Measurements from ENCODE around the gene SLC8A3.

SLC8A3 gene

GRCh38 chr14:70077005-70077404 is 111.7 kb downstream of the SLC8A3 start:
- no peak for ATAC-seq
- no peaks in the 10 kb centered on the region for H3K36me3 Mint-ChIP-seq
- no peak overlapping the region for H3K27ac Mint-ChIP-seq
- H3K9me3 Mint-ChIP-seq = no peaks in the 10 kb centered on the region
- H3K4me3 Mint-ChIP-seq = no peak overlapping the region
- peaks cover 41% of the 10 kb centered on the region for H3K27me3 Mint-ChIP-seq
- no peaks in the 10 kb centered on the region for H3K4me1 Mint-ChIP-seq

DNA sequence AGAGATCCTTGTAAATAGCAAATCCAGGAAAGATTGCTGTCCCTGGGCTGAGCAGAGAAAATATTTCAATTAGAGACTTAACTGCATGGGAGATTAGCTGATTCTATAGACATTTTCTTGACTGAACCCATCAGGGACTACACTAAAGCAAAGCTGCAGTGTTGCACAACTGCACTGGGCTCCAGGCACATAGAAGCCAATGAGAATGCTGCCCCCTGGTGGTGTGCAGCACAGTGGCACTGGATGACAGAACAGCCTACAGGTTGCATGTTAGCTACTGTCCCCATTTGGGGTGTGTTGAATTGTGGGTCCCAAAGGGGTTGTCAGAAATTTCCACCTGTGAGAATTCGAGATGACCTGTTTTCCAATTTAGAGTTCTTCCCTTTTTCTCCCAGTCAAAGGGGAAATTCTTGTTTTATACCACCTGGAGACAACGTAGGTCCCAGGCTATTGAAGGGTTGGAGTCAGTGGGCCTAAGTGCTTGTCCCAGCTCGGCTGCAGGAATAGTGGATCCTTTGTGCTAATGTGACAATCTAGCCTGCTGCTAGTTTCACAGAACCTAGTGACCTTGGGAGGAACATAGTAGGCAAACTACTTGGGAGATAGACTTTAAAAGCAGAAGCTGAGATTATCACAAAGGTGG is 114.7 kb downstream of the SLC8A3 start:
- no peaks in the 10 kb centered on the region for H3K36me3 Mint-ChIP-seq
- no peak overlapping the region for H3K27ac Mint-ChIP-seq
- H3K4me1 Mint-ChIP-seq = no peaks in the 10 kb centered on the region
- peaks cover 41% of the 10 kb centered on the region for H3K27me3 Mint-ChIP-seq
- no peak overlapping the region for H3K4me3 Mint-ChIP-seq
- no peaks in the 10 kb centered on the region for H3K9me3 Mint-ChIP-seq
- peak; percentile 52 for ATAC-seq

- Mint-ChIP-seq H3K36me3 (no peaks in the 10 kb centered on the region), H3K4me1 (no peaks in the 10 kb centered on the region), H3K27me3 (peaks cover 9% of the 10 kb centered on the region), H3K9me3 (no peaks in the 10 kb centered on the region), H3K27ac (no peak overlapping the region), H3K4me3 (no peak overlapping the region)
- no peak for ATAC-seq
Measured at GRCh38 chr14:70069186-70069585, 119.6 kb downstream of the SLC8A3 start.

GRCh38 chr14:70067810-70068209 is 120.9 kb downstream of the SLC8A3 start:
- Mint-ChIP-seq H3K4me3 (no peak overlapping the region), H3K27me3 (peaks cover 14% of the 10 kb centered on the region), H3K36me3 (no peaks in the 10 kb centered on the region), H3K4me1 (no peaks in the 10 kb centered on the region), H3K27ac (no peak overlapping the region), H3K9me3 (no peaks in the 10 kb centered on the region)
- no peak for ATAC-seq

DNA sequence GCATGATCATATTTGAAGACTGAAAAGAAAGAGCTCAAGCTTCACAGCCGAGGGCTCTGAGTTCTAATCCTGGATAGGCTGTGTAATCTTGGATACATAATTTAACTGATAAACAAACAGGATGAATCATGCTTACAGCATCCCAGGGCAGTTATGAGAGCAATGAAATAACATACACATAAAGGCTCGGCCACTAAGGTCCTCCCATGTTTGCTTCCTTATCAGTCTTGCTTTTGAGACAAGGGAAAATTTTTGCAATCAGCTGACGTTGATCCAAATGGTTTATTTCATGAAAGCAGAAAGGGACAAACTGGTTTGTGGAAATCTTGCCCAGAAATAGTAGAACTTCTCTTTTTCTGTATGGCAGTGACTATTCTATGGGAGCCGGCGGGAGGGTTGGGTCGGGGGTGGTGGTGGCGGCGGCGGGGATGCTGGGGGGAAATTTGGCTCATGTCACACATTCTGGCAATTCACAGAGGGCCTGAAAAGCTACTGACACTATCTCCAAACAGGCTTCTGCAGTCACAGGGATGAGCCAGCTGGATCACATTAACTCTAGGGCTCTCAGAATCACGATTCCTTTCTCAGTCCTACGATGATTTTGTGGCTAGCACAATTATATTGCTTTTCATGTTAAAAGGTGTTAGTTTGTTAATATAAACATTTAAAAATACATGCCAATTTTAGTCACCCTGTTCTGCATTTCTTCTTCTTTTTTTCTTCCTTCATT is 124.5 kb downstream of the SLC8A3 start:
- no peaks in the 10 kb centered on the region for H3K4me1 Mint-ChIP-seq
- no peaks in the 10 kb centered on the region for H3K36me3 Mint-ChIP-seq
- no peak for ATAC-seq

DNA sequence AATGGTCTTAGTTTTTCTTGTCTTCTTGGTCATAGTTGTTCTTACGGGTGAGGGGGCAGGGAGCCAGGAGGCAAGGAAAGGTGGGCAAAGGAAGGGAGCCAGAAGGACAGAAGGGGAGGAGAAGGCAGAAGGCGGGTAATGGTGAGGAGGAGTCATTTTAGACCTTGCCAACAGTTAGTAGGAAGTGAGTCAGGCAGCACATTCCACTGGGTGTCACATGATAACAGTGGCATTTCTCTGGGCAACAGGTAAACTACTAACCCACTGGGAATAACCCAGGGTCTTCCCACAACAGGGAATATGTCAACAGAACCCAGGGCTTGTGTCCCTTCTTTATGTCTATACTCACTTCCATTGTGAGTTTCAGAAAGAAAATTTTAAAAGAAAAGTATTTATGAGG is 127.6 kb downstream of the SLC8A3 start:
- no peak for ATAC-seq
- Mint-ChIP-seq H3K27ac (no peak overlapping the region), H3K27me3 (peaks cover 60% of the 10 kb centered on the region), H3K9me3 (no peaks in the 10 kb centered on the region), H3K4me3 (no peak overlapping the region), H3K36me3 (no peaks in the 10 kb centered on the region), H3K4me1 (no peaks in the 10 kb centered on the region)

More for the DNA sequence above, 124.5 kb downstream of the SLC8A3 start:
- Mint-ChIP-seq H3K27me3 (peaks cover 31% of the 10 kb centered on the region), H3K9me3 (no peaks in the 10 kb centered on the region), H3K27ac (no peak overlapping the region), H3K4me3 (no peak overlapping the region)

- H3K4me1 Mint-ChIP-seq = no peaks in the 10 kb centered on the region
- no peak for ATAC-seq
- H3K9me3 Mint-ChIP-seq = no peaks in the 10 kb centered on the region
- H3K27me3 Mint-ChIP-seq = peaks cover 68% of the 10 kb centered on the region
- H3K27ac Mint-ChIP-seq = no peak overlapping the region
- no peak overlapping the region for H3K4me3 Mint-ChIP-seq
- no peaks in the 10 kb centered on the region for H3K36me3 Mint-ChIP-seq
Measured at GRCh38 chr14:70059545-70059944, 129.2 kb downstream of the SLC8A3 start.

DNA sequence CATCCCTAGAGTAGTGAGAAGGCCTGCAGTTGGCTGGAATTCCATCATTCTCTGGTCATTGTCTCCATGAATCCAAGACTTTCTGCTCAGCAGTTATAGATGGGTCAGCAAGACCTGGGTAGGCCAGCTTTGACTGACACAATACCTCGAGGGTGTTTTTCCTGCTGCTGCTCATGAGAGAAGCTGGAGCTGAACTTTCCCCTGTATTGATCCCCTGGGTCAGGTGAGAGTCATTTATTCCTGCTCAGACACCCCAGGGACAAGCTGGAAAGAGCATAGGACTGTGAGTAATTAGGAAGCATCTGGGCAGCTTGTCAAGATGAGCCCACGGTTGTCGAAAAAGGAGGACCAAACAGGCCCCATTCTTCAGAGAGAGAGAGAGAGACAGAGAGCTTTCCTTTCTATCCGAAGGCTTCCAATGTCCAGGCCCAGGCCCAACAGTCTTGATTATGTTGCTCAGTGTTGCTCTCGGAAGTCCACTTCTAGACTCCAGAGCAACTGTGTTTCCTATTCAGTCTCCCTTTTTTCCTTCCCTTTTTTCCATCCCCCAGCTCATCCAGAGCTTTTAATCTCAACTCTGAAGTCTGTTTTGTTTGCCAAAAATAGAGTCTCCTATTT is 131.1 kb downstream of the SLC8A3 start:
- no peak overlapping the region for H3K27ac Mint-ChIP-seq
- H3K27me3 Mint-ChIP-seq = peaks cover 54% of the 10 kb centered on the region
- H3K36me3 Mint-ChIP-seq = no peaks in the 10 kb centered on the region
- no peaks in the 10 kb centered on the region for H3K4me1 Mint-ChIP-seq
- H3K9me3 Mint-ChIP-seq = no peaks in the 10 kb centered on the region
- ATAC-seq = no peak
- H3K4me3 Mint-ChIP-seq = no peak overlapping the region

DNA sequence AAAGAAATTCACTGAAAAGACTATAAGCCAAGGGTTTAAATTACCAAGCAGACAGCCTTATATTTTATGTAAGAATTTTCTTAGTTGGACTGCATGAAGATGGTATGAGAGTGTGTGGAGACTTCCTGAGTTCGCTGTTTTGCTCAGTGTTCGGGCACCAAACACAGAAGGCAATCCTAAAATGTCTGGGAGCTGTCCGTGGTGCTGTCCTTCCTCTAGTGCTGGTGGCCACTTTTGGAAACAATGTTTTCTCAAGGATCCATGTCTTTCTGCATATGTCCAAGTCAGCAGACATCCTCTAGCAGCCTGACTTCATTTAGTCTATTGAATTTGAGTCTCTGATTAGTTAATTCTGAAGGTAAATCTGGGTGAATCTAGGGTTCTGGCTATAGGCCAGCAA is 135.8 kb downstream of the SLC8A3 start:
- ATAC-seq = no peak
- peaks cover 25% of the 10 kb centered on the region for H3K27me3 Mint-ChIP-seq
- no peak overlapping the region for H3K4me3 Mint-ChIP-seq
- no peaks in the 10 kb centered on the region for H3K36me3 Mint-ChIP-seq
- H3K4me1 Mint-ChIP-seq = no peaks in the 10 kb centered on the region
- no peak overlapping the region for H3K27ac Mint-ChIP-seq
- H3K9me3 Mint-ChIP-seq = no peaks in the 10 kb centered on the region

DNA sequence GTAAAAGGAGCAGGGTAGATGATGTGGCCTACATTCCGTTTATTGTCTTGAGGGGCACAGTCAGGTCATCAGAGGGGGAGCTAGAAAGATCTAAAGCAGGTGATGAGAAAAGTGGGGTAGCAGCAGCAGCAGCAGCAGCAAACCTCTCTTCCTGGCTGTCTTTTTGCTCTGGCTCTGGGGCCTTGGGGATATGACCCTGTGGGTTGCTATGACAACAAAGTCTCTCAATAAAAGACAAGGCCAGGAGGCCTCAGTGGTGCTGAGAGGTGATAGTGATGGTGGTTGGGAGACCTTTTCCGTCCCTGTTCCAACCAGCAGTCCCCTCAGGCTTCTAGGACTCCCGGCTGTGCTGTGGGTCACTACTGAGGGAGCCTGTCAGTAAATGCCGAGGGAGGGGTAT is 138.6 kb downstream of the SLC8A3 start:
- no peaks in the 10 kb centered on the region for H3K9me3 Mint-ChIP-seq
- H3K4me3 Mint-ChIP-seq = no peak overlapping the region
- H3K36me3 Mint-ChIP-seq = no peaks in the 10 kb centered on the region
- H3K4me1 Mint-ChIP-seq = no peaks in the 10 kb centered on the region
- H3K27ac Mint-ChIP-seq = no peak overlapping the region
- H3K27me3 Mint-ChIP-seq = peaks cover 8% of the 10 kb centered on the region
- ATAC-seq = no peak

- no peak for ATAC-seq
- no peaks in the 10 kb centered on the region for H3K36me3 Mint-ChIP-seq
- no peak overlapping the region for H3K4me3 Mint-ChIP-seq
Measured at GRCh38 chr14:70049605-70050004, 139.1 kb downstream of the SLC8A3 start.

GRCh38 chr14:70048313-70048654 is 140.5 kb downstream of the SLC8A3 start:
- Mint-ChIP-seq H3K36me3 (no peaks in the 10 kb centered on the region), H3K4me1 (no peaks in the 10 kb centered on the region), H3K4me3 (no peak overlapping the region), H3K9me3 (no peaks in the 10 kb centered on the region), H3K27ac (no peak overlapping the region), H3K27me3 (peaks cover 21% of the 10 kb centered on the region)
- ATAC-seq = no peak

More at GRCh38 chr14:70049605-70050004, 139.1 kb downstream of the SLC8A3 start:
- Mint-ChIP-seq H3K4me1 (no peaks in the 10 kb centered on the region), H3K9me3 (no peaks in the 10 kb centered on the region), H3K27me3 (peaks cover 14% of the 10 kb centered on the region), H3K27ac (no peak overlapping the region)

DNA sequence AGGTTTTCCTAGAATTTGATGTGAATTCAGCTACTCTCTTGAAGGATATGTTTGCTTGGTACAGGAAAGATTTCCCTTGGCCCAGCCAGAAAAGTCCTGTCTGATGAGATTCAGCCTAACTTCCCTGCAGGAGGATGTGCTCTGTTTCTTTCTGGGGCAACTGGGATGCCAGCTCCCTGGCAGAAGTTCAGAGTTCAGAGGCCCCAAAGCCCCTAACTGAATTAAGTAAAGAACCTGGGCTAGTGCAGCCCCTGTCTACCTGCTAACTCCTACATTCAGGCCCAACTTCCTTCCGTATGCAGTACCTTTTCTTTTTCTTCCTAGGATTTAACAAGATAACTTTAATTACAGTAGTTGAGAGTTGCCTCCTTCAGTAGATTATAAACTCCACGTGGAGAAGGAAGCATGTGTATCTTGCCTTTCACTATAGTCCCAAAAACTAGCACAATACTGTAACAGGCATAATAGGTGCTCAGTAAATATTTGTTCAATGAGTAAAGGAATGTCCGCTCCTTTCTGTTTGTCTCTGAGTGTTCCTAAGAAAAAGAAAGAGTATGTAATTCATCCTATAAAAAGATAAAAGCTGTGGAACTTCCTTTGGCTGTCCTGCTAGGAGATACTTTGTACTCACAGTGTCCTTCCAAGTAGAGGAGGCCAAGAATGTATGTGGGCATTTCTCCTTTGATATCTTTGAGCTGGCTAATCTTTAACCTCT is 141.0 kb downstream of the SLC8A3 start:
- peaks cover 24% of the 10 kb centered on the region for H3K27me3 Mint-ChIP-seq
- no peak overlapping the region for H3K27ac Mint-ChIP-seq
- no peaks in the 10 kb centered on the region for H3K9me3 Mint-ChIP-seq
- ATAC-seq = no peak
- no peak overlapping the region for H3K4me3 Mint-ChIP-seq
- H3K36me3 Mint-ChIP-seq = no peaks in the 10 kb centered on the region
- H3K4me1 Mint-ChIP-seq = no peaks in the 10 kb centered on the region

- peaks cover 30% of the 10 kb centered on the region for H3K27me3 Mint-ChIP-seq
- H3K27ac Mint-ChIP-seq = no peak overlapping the region
- H3K4me1 Mint-ChIP-seq = no peaks in the 10 kb centered on the region
- no peaks in the 10 kb centered on the region for H3K36me3 Mint-ChIP-seq
- no peak for ATAC-seq
- no peak overlapping the region for H3K4me3 Mint-ChIP-seq
- H3K9me3 Mint-ChIP-seq = no peaks in the 10 kb centered on the region
Measured at GRCh38 chr14:70045844-70046535, 142.8 kb downstream of the SLC8A3 start.

GRCh38 chr14:70045310-70045709 is 143.4 kb downstream of the SLC8A3 start:
- Mint-ChIP-seq H3K36me3 (no peaks in the 10 kb centered on the region), H3K4me3 (no peak overlapping the region), H3K27me3 (peaks cover 30% of the 10 kb centered on the region), H3K9me3 (no peaks in the 10 kb centered on the region), H3K4me1 (no peaks in the 10 kb centered on the region), H3K27ac (no peak overlapping the region)
- ATAC-seq = no peak
